SK-MEL-5 (cell line): Measurements from ENCODE around the gene SLC39A12. TPM values are rescaled to one million over a fixed set of nuclear protein-coding genes. Genes with fewer than 3 reads are reported as not detected.
"Not testable (repeated sequence)": the region's sequence is repeated elsewhere in the genome, so short reads cannot be mapped to it uniquely, and the experiment has no call there.

Source experiments
- DNase-seq: peaks from one replicate; pipeline ENCODE4 v3.0.0-alpha.2; 2016; ENCODE audit warnings: low read depth, low spot score
- in situ Hi-C: cut with HindIII; loops from 2 replicates; pipeline ENCODE4 v1.10.0; 2016; ENCODE audit warnings: low sequenced_read_pairs, high pct_unique_total_duplicates, low pct_unique_long_range_greater_than_20kb
- polyA plus RNA-seq, 2 experiments: library from polyadenylated mRNA; depleted of rRNA; stranded (reverse); fragments of >200 nt; gene quantifications; 2 replicates each; pipeline ENCODE4 v1.2.3, GENCODE V29; 2015
- total RNA-seq: library from RNA; depleted of rRNA; stranded (reverse); fragments of >200 nt; shearing (Covaris generic); gene quantifications from 2 replicates; pipeline ENCODE4 v1.2.3, GENCODE V29; 2014; rRNA removed

The SLC39A12 gene
- 0.05 TPM in 1 of 2 replicates, not detected in the other for total RNA-seq
- polyA plus RNA-seq (2015; cell fraction: cytosol; rRNA removed), result 0.04 TPM in 1 of 2 replicates, not detected in the other
- polyA plus RNA-seq (2015; cell fraction: nucleus; rRNA removed), result not detected in 2 replicates

DNA sequence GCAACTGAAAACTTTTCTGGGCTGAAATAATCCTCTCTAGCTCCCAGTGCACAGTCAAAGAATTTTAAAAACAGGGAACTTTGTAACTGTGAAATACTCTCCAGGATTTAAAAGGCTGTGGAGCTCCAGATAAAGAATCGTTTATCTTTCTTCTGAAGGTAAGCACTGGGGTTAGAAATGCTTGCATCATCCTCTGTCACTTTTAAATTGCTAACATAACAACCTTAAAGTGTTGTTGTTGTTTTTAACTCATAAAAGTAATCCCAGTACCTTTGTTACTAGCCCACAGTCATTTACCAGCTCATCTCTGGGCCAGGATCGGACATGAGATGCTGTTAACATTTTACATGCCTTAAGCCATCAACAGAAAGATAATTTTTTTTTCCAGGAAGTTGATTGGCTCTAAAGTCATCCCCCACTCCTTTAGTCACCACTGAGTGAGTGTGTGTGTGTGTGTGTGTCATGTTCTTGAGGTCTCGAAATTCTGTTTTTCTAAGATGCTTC, at the start of gene SLC39A12:
Gene SLC39A12 (plus strand): TSS at position 51 of the 504 bp plus-strand sequence. CDS start 1,359 bp downstream, outside the sequence.
- no peak for DNase-seq
- in situ Hi-C loops, result no loop called here

- in situ Hi-C loops, result no loop called here
- DNase-seq, result no peak
These were observed 47.2 kb upstream of the SLC39A12 start for GRCh38 chr10:17904564-17904963.

GRCh38 chr10:17905491-17905890, 46.2 kb upstream of the SLC39A12 start:
- no peak for DNase-seq
- in situ Hi-C loops, result no loop called here

GRCh38 chr10:17906002-17906401, 45.7 kb upstream of the SLC39A12 start:
- no peak for DNase-seq
- in situ Hi-C loops, result no loop called here

GRCh38 chr10:17907641-17908040, 44.1 kb upstream of the SLC39A12 start:
- in situ Hi-C loops, result no loop called here
- no peak for DNase-seq

- in situ Hi-C loops, result no loop called here
These were observed 41.5 kb upstream of the SLC39A12 start for GRCh38 chr10:17910125-17910789.

GRCh38 chr10:17912754-17913153, 39.0 kb upstream of the SLC39A12 start:
- no peak for DNase-seq
- in situ Hi-C loops, result no loop called here

More at GRCh38 chr10:17910125-17910789, 41.5 kb upstream of the SLC39A12 start:
- DNase-seq, result peak; percentile 60

- in situ Hi-C loops, result no loop called here
- no peak for DNase-seq
These were observed 38.1 kb upstream of the SLC39A12 start for GRCh38 chr10:17913604-17914003.

- DNase-seq, result no peak
- in situ Hi-C loops, result no loop called here
These were observed 37.3 kb upstream of the SLC39A12 start for GRCh38 chr10:17914169-17915045.

GRCh38 chr10:17915181-17915580, 36.5 kb upstream of the SLC39A12 start:
- in situ Hi-C loops, result no loop called here
- DNase-seq, result no peak

GRCh38 chr10:17918187-17918903, 33.4 kb upstream of the SLC39A12 start:
- no peak for DNase-seq

GRCh38 chr10:17921378-17921777, 30.3 kb upstream of the SLC39A12 start:
- DNase-seq, result no peak
- in situ Hi-C loops, result no loop called here

More at GRCh38 chr10:17918187-17918903, 33.4 kb upstream of the SLC39A12 start:
- in situ Hi-C loops, result no loop called here

DNA sequence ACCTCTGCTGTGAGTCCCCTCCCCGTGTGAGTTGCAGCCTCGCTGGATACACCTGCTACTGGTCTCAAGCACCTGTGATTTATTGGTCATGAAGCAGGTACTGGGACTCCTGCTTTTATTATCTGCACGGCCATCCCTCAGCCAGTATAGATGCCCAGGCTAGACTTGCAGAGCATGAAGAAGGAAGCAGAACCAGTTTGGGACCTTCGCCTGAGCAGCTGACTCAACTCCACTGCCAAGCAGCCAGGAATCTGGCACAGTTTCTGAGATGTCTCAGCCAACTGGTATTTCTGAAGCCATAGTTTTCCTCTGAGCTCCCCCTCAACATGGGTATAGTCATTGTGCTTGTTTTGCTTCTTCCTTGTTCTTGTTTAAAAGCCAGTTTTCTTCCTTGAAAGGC, 28.0 kb upstream of the SLC39A12 start:
- DNase-seq, result no peak

GRCh38 chr10:17943033-17943745, 8.5 kb upstream of the SLC39A12 start:
- in situ Hi-C loops, result no loop called here
- DNase-seq, result no peak

More for the DNA sequence above, 28.0 kb upstream of the SLC39A12 start:
- in situ Hi-C loops, result no loop called here

DNA sequence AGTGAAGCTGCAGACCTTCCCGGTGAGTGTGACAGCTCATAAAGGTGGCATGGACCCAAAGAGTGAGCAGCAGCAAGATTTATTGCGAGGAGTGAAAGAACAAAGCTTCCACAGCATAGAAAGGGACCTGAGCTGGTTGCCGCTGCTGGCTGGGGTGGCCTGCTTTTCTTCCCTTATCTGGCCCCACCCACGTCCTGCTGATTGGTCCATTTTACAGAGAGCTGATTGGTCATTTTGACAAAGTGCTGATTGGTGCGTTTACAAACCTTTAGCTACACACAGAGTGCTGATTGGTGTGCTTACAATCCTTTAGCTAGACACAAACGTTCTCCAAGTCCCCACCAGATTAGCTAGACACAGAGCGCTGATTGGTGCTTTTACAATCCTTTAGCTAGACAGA, 1.4 kb upstream of the SLC39A12 start:
- in situ Hi-C loops, DNase-seq: not testable (repeated sequence)

- DNase-seq, result no peak
- in situ Hi-C loops, result no loop called here
These were observed 992 bp upstream of the SLC39A12 start for GRCh38 chr10:17950726-17951125.

GRCh38 chr10:17954372-17954771, 2.7 kb downstream of the SLC39A12 start:
- in situ Hi-C loops, DNase-seq: not testable (repeated sequence)
